GM10266 (cell line): ENCODE measurements around the gene MLANA.

ENCODE experiments used
- DNase-seq: peaks from one replicate; pipeline ENCODE4 v3.0.0; 2012; ENCODE audit errors: extremely low spot score
- TF ChIP-seq, protein P1 (sequence below): IDR thresholded peaks from 2 replicates; pipeline ENCODE4 v1.5.1; 2012; ENCODE audit warnings: mild to moderate bottlenecking, low read depth; ENCODE audit not compliant: control insufficient read depth, insufficient read depth; ENCODE audit errors: missing control alignments

The MLANA gene

DNA sequence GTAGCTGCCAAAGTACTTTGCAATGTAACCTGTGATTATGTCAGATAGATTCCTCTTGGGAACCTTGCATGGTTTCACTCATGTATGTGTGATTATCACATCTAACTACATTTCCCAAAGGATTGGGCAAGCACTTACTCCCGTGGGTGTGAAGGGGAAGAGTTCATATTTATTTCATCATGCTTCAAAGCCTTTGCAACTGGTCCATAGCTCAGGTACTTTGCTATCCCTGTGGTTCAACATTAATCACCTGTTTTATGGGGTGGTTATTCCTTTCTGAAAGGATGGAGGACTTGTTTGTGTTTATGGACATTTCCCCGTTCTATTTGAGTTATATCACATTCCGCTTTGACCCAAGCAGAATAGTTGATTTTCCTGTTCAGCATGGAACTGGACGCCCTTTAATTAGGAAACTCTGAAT, 44.2 kb upstream of the MLANA start:
- TF ChIP-seq, protein P1, sequence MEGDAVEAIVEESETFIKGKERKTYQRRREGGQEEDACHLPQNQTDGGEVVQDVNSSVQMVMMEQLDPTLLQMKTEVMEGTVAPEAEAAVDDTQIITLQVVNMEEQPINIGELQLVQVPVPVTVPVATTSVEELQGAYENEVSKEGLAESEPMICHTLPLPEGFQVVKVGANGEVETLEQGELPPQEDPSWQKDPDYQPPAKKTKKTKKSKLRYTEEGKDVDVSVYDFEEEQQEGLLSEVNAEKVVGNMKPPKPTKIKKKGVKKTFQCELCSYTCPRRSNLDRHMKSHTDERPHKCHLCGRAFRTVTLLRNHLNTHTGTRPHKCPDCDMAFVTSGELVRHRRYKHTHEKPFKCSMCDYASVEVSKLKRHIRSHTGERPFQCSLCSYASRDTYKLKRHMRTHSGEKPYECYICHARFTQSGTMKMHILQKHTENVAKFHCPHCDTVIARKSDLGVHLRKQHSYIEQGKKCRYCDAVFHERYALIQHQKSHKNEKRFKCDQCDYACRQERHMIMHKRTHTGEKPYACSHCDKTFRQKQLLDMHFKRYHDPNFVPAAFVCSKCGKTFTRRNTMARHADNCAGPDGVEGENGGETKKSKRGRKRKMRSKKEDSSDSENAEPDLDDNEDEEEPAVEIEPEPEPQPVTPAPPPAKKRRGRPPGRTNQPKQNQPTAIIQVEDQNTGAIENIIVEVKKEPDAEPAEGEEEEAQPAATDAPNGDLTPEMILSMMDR, result no peak
- no peak for DNase-seq

DNA sequence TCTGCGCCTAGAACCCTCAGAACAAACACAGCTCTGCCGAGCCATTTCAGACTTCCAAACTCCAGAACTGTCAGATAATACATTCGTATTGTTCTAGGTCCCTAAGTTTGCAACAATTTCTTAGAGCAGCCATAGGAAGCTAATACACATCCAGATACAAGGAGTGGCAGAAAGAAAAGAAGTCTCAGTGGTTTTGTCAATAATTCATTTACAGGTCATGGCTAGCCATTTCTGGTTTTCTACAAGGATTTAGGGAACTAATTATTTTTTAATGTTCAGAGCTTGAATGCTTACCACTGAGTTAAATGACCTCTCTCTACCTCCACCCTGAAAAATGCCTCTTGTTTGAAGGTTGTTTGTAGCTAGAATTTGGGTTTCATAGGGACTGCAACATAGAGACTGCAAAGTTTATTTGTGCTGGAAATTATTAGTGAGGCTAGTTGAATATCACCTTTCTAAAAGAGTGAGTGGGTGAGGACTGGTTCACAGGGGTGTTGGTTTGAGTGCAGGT, 42.3 kb upstream of the MLANA start:
- TF ChIP-seq, protein P1, result no peak
- no peak for DNase-seq

- TF ChIP-seq, protein P1, result no peak
These were observed 40.0 kb upstream of the MLANA start for GRCh38 chr9:5850724-5851122.

DNA sequence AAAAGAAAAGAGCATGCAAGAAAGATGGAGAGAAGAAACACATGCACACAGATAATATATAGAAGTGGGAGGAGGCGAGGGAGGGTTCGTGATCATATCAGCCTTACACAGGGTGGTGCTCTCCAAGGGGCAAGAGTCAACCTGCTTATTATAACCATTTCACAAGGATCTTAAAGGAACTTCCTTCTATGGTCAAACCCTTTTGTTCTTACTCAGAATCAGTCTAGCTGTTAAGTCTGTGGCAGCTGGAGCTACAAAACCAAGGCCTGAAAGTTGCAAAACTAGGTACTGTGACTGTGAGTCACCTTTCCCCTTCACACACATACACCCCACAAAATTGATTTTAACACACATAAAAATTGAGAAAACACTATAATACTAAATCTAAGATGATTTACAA, 39.2 kb upstream of the MLANA start:
- TF ChIP-seq, protein P1, result no peak
- peak; percentile 72 for DNase-seq

More at GRCh38 chr9:5850724-5851122, 40.0 kb upstream of the MLANA start:
- no peak for DNase-seq

- TF ChIP-seq, protein P1, result no peak
- DNase-seq, result no peak
These were observed 37.7 kb upstream of the MLANA start for GRCh38 chr9:5852987-5853386.

DNA sequence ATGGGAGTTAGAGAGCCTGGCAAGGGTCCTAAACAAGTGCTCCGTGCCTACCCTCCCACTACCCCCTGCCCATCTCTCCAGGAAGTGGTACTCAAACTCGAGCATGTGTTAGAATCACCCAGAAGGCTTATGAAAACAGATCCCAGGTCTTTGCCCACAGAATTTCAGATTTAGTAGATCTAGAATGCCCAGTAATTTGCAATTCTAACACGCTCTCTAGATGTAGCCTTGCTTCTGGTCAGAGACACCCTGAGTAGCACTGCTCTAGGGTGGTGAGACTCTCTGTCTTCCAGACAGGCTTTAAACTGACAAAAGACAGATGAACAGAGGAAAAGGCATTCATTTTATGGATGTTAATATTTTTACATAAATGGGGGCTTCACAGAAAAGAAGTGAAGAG, 37.1 kb upstream of the MLANA start:
- no peak for DNase-seq
- TF ChIP-seq, protein P1, result no peak

DNA sequence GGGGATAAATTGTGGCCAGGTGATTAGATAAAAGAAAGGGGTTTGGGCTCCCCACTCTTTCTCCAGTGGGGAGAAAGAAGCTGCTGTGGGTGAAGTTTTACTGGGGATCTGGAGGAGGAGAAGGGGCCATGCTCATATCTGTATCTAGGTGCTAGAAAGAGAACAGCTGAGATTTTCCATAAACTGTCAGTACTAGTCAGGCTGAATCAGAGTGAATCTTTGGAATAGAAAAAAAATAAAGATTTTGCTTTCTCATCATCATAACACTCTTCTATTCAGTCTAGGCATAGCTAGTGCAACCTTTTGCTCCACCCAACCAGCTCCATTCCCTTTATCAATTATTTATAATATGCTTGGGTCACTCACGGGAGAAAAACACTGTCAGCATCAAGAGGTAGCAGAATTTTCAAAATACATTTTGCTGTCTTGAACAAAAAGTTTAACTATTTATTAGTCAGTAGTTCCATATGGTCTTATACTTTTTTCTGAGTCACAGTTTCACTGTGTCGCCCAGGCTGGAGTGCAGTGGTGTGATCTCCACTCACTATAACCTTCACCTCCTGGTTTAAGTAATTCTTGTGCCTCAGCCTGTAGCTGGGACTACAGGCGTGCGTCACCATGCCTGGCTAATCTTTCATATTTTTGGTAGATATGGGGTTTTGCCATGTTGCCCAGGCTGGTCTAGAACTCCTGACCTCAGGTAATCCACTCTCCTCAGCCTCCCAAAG, 36.5 kb upstream of the MLANA start:
- TF ChIP-seq, protein P1, result no peak
- no peak for DNase-seq
